T-helper 1 cell treated with Interleukin-12 subunit alpha and Interleukin-12 subunit beta and Interleukin-4 antibody, amounts not matched to agents 30 μg/mL and 1 μg/mL, for 36 hours (primary cell): ENCODE results near the gene SH3PXD2A.

Source experiments
- H3K27ac Mint-ChIP-seq: one replicate; pipeline ENCODE4 v1.8.0; 2021; ENCODE audit warnings: mild to moderate bottlenecking, mixed read lengths
- H3K27me3 Mint-ChIP-seq: one replicate; pipeline ENCODE4 v1.8.0; 2021; ENCODE audit warnings: low read depth, mixed read lengths
- H3K36me3 Mint-ChIP-seq: one replicate; pipeline ENCODE4 v1.8.0; 2021; ENCODE audit warnings: low read depth, mixed read lengths
- H3K4me1 Mint-ChIP-seq: one replicate; pipeline ENCODE4 v1.8.0; 2021; ENCODE audit warnings: low read depth, mixed read lengths
- H3K4me3 Mint-ChIP-seq: one replicate; pipeline ENCODE4 v1.8.0; 2021; ENCODE audit warnings: mild to moderate bottlenecking, moderate library complexity, mixed read lengths
- H3K9me3 Mint-ChIP-seq: one replicate; pipeline ENCODE4 v1.8.0; 2021; ENCODE audit warnings: mixed read lengths

Gene SH3PXD2A, protein sequence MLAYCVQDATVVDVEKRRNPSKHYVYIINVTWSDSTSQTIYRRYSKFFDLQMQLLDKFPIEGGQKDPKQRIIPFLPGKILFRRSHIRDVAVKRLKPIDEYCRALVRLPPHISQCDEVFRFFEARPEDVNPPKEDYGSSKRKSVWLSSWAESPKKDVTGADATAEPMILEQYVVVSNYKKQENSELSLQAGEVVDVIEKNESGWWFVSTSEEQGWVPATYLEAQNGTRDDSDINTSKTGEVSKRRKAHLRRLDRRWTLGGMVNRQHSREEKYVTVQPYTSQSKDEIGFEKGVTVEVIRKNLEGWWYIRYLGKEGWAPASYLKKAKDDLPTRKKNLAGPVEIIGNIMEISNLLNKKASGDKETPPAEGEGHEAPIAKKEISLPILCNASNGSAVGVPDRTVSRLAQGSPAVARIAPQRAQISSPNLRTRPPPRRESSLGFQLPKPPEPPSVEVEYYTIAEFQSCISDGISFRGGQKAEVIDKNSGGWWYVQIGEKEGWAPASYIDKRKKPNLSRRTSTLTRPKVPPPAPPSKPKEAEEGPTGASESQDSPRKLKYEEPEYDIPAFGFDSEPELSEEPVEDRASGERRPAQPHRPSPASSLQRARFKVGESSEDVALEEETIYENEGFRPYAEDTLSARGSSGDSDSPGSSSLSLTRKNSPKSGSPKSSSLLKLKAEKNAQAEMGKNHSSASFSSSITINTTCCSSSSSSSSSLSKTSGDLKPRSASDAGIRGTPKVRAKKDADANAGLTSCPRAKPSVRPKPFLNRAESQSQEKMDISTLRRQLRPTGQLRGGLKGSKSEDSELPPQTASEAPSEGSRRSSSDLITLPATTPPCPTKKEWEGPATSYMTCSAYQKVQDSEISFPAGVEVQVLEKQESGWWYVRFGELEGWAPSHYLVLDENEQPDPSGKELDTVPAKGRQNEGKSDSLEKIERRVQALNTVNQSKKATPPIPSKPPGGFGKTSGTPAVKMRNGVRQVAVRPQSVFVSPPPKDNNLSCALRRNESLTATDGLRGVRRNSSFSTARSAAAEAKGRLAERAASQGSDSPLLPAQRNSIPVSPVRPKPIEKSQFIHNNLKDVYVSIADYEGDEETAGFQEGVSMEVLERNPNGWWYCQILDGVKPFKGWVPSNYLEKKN

DNA sequence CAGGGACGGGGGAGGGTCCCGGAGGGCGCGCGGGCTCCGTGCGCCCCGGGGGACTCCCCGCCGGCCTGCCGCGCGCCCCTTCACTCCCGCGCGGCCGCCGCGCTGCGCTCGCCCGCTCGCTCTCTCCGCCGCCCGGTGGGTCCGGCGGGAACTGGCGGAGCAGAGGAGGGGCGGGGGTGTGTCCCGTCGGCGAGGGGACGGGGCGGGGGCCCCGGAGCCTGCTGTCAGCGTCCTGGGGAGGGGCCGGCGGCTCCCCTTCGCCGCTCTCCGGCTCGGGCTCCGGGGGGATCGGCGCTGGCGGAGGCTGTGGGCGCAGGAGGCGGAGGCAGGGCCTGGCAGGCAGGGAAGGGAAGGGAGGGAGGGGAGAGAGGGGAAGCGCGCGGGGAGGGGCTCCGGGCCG lies at the start of gene SH3PXD2A:
TSS of gene SH3PXD2A (minus strand) at position 153 of the 400 bp plus-strand sequence. CDS start 310 bp downstream, outside the sequence.
- H3K27ac Mint-ChIP-seq, result peak within 1 kb of the TSS; percentile 70
- H3K4me3 Mint-ChIP-seq, result peak within 1 kb of the TSS; percentile 87
- H3K27me3 Mint-ChIP-seq, result peaks cover 67% of the 10 kb centered on the region
- no peaks in the 10 kb centered on the region for H3K9me3 Mint-ChIP-seq
- peaks cover 1% of the 10 kb centered on the region for H3K36me3 Mint-ChIP-seq
- H3K4me1 Mint-ChIP-seq, result peaks cover 15% of the 10 kb centered on the region

DNA sequence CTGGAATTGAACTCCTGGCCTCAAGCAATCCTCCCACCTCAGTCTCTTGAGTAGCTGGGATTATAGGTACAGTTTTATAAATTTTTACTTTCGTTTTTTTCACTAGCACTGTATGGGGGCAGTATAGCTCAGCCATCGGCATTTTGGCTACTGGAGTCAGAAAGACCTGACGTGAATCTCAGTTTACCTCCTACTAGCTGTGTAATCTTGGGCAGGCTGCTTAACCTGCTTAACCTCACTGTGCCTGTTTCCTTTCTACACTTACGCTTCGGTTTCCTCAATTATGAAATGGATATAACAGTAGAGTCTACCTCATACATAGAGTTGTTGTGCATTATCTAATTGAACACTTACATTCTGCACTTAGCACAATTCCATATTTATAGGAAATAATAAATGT lies 45.9 kb upstream of the SH3PXD2A start:
- Mint-ChIP-seq H3K9me3 (no peaks in the 10 kb centered on the region), H3K4me1 (peaks cover 40% of the 10 kb centered on the region), H3K27me3 (no peaks in the 10 kb centered on the region), H3K36me3 (peaks cover 47% of the 10 kb centered on the region), H3K27ac (peak overlapping the region; percentile 3), H3K4me3 (no peak overlapping the region)

DNA sequence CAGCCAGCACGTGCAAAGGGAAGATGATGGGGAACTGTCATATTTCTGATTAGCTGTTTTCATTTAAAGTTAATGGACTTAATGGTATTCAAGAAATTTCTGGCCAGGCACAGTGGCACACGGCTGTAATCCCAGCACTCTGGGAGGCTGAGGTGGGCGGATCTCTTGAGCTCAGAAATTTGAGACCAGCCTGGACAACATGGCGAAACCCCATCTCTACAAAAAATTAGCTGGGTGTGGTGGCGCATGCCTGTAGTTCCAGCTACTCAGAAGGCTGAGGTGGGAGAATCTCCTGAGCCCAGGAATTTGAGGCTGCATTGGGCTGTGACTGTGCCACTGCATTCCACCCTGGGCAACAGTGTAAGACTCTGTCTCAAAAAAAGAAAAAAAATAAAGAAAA lies 43.9 kb upstream of the SH3PXD2A start:
- no peak overlapping the region for H3K4me3 Mint-ChIP-seq
- H3K4me1 Mint-ChIP-seq, result peaks cover 49% of the 10 kb centered on the region
- no peak overlapping the region for H3K27ac Mint-ChIP-seq
- no peaks in the 10 kb centered on the region for H3K9me3 Mint-ChIP-seq
- peaks cover 48% of the 10 kb centered on the region for H3K36me3 Mint-ChIP-seq
- H3K27me3 Mint-ChIP-seq, result no peaks in the 10 kb centered on the region

DNA sequence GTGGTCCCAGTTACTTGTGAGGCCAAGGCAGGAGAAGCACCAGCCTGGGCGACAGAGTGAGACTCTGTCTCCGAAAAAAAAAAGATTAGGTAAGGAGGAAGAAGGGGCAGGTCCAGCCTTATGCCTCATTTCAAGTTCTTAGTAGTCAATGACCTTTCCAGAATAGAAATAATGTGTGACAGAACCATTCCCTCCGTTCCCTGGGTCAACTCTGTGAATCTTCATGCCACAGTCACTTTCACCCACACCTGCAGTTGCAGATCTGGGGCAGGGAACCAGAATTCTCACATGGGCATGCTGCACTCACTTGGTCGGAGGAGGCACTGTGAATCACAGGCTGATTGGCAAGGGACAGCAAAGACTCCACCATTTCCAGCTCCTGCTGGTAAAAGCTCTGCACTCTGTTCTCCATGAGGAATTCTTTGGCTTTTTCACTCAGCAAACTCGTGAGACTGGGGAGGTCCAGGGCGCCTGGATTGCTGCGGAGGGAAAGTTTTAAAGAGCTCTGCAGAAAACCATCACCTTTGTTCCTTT lies 41.9 kb upstream of the SH3PXD2A start:
- Mint-ChIP-seq H3K27me3 (no peaks in the 10 kb centered on the region), H3K9me3 (no peaks in the 10 kb centered on the region), H3K4me3 (no peak overlapping the region), H3K36me3 (peaks cover 51% of the 10 kb centered on the region), H3K4me1 (peaks cover 52% of the 10 kb centered on the region), H3K27ac (no peak overlapping the region)

DNA sequence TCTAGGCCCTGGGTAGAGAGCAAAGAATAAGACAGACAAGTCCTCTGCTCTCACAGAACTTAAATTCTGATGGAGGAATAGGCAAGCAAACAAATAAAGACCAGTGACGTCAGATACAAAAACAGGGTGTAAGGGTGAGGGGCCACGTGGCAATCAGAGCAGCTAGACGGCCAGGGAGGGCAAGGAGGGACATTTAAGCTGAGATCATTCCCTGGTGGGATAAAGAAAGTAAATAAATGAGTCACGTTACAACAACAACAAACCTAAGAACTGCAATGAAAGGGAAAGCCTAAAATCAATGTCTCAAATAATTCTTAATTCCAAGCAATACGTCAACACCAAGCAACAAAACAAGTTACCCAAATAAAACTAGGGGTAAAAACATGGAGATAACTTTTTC lies 40.8 kb upstream of the SH3PXD2A start:
- Mint-ChIP-seq H3K27me3 (no peaks in the 10 kb centered on the region), H3K27ac (peak overlapping the region; percentile 78)

DNA sequence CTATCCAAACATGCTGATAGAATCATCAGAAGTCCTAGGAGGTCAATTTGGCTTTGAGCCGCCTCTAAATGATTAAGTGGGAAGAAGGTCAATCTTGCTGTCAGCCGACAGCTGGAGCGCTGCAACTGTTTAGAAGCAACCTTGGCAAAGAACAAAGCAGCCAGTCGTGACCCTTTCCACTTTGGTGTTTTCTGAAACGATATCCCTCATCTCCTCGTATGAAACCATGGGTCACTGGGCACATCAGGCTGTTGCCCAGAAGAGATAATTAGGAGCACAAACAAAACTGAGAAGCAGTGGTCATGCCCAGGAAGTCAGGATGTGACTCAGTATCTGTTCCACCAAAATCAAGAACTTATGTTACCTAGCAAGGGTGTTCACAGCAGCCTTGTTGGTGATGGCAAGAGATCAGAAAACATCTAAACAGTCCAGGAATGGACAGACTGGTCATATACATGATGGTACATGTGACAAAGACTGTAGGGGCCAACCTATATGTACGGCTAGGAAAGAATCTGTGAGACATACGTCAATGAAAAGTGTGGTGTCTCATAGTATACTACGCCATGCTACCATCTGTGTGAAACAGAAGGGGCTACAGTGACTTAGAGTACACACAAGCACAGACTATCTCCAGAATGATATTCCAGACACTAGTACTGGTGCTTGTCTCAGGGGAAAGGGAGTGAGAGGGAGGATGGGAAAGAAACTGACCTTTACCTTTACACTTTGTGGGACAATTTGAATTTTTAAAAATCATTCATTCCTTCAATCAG lies 40.2 kb upstream of the SH3PXD2A start:
- Mint-ChIP-seq H3K4me1 (peaks cover 41% of the 10 kb centered on the region), H3K9me3 (no peaks in the 10 kb centered on the region), H3K27ac (peak overlapping the region; percentile 78), H3K27me3 (no peaks in the 10 kb centered on the region), H3K36me3 (peaks cover 56% of the 10 kb centered on the region), H3K4me3 (peak overlapping the region; percentile 13)

More for the DNA sequence above, 40.8 kb upstream of the SH3PXD2A start:
- no peak overlapping the region for H3K4me3 Mint-ChIP-seq
- H3K4me1 Mint-ChIP-seq, result peaks cover 44% of the 10 kb centered on the region
- no peaks in the 10 kb centered on the region for H3K9me3 Mint-ChIP-seq
- H3K36me3 Mint-ChIP-seq, result peaks cover 57% of the 10 kb centered on the region

DNA sequence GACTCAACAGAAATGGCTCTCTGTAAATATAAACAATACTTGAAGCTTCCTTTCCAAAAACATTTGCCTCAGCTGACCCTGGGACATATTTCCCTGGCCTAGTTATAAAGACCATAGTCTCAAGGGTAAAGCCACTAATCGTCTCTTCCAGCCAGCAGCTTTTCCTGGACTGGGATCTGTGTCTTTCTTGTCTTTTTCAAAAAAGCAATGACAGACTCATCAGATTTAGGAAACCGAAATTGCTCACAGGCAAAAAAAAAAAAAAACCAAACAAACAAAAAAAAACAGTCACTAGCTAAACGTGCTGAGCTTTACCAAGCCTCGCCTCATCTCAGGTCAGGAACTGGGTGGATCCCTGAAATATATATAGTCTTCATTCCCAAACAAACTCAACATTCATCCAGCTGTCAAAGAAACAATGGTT lies 39.1 kb upstream of the SH3PXD2A start:
- Mint-ChIP-seq H3K27me3 (no peaks in the 10 kb centered on the region), H3K27ac (peak overlapping the region; percentile 78), H3K36me3 (peaks cover 56% of the 10 kb centered on the region), H3K4me1 (peaks cover 46% of the 10 kb centered on the region), H3K9me3 (no peaks in the 10 kb centered on the region), H3K4me3 (peak overlapping the region; percentile 27)

DNA sequence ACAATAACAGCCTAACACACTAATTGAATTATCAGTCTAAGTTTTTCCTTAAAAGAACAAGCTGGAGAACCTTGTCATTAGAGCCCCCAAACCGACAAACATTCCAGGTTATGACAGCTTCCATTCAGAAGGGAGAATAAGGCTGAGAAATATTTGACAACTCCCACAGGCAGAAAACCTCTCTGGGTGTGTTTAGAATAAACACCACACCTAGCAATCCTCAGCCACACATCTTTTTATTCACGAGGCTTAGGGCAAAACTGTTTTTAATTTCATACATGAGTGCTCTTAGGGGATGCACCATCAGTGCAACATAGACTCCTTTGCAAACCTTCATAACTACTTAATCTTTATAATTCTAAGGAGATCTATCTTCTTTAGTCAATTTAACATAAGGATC lies 38.4 kb upstream of the SH3PXD2A start:
- Mint-ChIP-seq H3K27me3 (no peaks in the 10 kb centered on the region), H3K9me3 (no peaks in the 10 kb centered on the region), H3K27ac (peak overlapping the region; percentile 78), H3K4me1 (peaks cover 52% of the 10 kb centered on the region), H3K4me3 (no peak overlapping the region), H3K36me3 (peaks cover 62% of the 10 kb centered on the region)

DNA sequence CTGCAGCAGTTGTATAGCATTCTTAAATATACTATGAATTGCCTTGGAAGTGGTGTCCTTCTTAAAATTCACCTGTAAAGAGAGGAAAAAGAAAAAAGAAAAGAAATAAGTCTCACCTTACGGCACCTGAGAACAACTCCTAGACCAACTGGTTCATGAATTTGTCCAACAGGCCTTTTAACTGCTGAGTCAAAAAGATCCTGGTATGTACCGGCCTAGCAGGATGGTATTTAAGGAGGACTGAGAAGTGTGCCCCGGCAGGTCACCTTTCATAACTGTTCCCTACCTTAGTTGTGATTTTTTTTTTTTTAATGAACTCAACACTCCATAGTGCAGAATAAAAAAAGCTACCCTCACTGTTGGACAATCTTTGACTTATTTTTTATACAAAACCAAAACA lies 36.8 kb upstream of the SH3PXD2A start:
- Mint-ChIP-seq H3K27me3 (no peaks in the 10 kb centered on the region), H3K4me3 (no peak overlapping the region), H3K27ac (no peak overlapping the region), H3K9me3 (no peaks in the 10 kb centered on the region), H3K36me3 (peaks cover 57% of the 10 kb centered on the region), H3K4me1 (peaks cover 57% of the 10 kb centered on the region)

DNA sequence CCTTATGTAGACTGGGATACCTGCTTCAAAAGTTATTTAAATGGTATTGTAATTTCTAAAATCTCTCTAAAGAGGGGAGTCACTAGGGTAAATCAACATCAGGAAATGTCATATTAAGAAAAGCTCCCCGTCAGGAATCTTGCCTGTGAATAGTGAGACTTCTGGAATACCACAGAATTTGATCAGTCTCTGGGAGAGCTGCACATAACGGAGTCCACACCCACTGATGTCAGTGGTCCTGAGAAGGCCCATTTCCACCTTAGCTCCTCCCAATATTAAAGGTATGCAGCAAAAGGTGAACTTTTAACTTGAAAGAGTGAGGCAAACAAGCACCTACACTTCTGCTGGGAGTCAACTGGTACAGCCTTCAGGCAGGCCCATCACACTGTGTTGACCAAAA lies 35.3 kb upstream of the SH3PXD2A start:
- peaks cover 50% of the 10 kb centered on the region for H3K4me1 Mint-ChIP-seq
- H3K36me3 Mint-ChIP-seq, result peaks cover 48% of the 10 kb centered on the region
- H3K9me3 Mint-ChIP-seq, result no peaks in the 10 kb centered on the region
- no peak overlapping the region for H3K4me3 Mint-ChIP-seq
- H3K27ac Mint-ChIP-seq, result peak overlapping the region; percentile 80
- no peaks in the 10 kb centered on the region for H3K27me3 Mint-ChIP-seq

DNA sequence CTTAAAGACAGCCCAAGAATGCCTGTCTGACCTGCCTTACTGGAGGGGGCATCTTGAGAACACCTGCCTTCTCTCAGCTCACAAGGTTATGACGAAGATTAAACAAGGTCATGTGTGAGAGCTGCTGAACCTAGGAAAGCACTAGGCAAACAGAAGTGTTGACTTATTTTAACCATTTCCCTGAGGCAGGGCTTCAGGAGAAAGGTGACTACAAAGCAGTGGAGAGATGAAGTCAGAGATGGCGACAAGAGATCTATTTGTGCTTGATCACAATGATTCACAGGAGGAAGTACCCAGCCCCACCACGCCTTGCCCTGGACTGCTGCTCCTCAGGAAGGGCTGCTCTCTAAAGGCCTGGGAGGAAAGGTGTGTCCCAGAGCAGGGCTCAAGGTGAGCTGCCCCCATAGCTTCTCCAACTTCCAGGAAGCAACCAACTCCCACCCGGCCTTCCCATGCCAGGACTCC lies 34.9 kb upstream of the SH3PXD2A start:
- no peaks in the 10 kb centered on the region for H3K27me3 Mint-ChIP-seq
- H3K9me3 Mint-ChIP-seq, result no peaks in the 10 kb centered on the region
- H3K27ac Mint-ChIP-seq, result peak overlapping the region; percentile 80
- H3K4me3 Mint-ChIP-seq, result peak overlapping the region; percentile 9
- H3K4me1 Mint-ChIP-seq, result peaks cover 45% of the 10 kb centered on the region
- H3K36me3 Mint-ChIP-seq, result peaks cover 45% of the 10 kb centered on the region

DNA sequence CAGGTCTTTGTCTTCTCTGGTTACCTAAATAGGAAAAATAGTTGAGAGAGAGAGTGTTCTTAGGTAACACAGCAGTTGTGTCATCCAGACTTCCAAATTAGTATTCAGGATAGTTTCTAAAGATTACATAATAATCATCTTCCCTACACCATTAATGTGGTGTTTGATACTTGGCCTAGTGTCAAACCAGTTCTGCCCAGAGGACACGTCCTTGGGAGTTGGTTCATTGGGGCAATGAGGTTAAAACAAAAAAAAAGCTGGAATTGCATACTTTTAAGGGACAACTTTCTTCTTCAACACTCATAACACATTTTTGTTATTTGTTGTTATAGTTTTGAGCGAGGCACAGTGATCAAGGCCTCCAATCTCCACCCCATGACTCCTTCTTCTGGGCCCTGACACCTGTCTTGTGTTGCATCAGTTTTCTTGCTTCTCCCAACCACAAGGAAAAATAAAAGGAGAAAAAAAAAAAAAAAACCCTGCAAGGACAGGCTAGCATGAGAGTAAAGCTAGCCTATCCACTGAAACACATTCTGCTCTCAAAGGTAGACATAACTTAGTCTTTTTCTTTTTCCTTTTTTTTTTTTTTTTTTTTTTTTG lies 33.8 kb upstream of the SH3PXD2A start:
- H3K36me3 Mint-ChIP-seq, result peaks cover 42% of the 10 kb centered on the region
- peaks cover 37% of the 10 kb centered on the region for H3K4me1 Mint-ChIP-seq
- H3K4me3 Mint-ChIP-seq, result no peak overlapping the region
- no peaks in the 10 kb centered on the region for H3K9me3 Mint-ChIP-seq
- no peaks in the 10 kb centered on the region for H3K27me3 Mint-ChIP-seq
- H3K27ac Mint-ChIP-seq, result peak overlapping the region; percentile 26

DNA sequence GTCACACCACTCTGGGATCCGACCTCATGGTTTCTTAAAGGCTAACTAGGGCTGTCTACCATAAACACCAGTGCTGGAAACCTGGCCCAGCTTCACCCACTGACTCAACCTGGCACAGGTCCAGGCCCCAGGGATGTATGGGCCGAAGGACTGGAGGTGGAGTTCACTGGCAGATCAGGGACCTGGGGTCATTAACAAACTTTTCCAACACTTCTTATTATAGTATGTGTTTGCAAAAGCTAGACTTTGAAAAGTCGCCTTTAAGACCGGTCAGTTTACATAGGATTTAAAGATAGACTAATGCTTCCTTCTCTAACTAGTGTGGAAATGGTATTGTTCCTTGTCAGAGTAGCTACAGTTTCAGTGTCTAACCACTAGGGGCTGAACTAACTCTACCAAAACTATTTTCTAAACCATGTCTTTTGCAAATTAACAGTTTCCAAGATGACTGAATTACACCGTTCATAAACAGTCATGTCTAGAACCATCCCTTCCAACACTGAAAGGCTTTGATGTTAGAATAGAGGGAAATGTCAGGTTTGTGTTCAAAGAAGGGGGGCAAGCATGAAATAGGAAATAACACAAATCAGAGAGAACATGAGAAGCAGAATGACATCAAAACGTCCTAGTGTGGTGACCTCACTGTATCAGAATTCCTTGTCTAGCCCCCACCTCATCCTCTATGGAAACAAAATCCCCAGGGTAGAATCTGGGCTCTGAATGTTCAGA lies 32.9 kb upstream of the SH3PXD2A start:
- H3K4me1 Mint-ChIP-seq, result peaks cover 29% of the 10 kb centered on the region
- H3K36me3 Mint-ChIP-seq, result peaks cover 39% of the 10 kb centered on the region
- H3K4me3 Mint-ChIP-seq, result no peak overlapping the region
- H3K27me3 Mint-ChIP-seq, result no peaks in the 10 kb centered on the region
- peak overlapping the region; percentile 75 for H3K27ac Mint-ChIP-seq
- no peaks in the 10 kb centered on the region for H3K9me3 Mint-ChIP-seq
